Stimulated activated CD4-positive, alpha-beta T cell treated with anti-CD3 and anti-CD28 coated beads, TNF-alpha, amount 100 ng/mL, for 4 hours (primary cell): ENCODE data around the gene ZMAT3.
"Not testable (repeated sequence)": the region's sequence is repeated elsewhere in the genome, so short reads cannot be mapped to it uniquely, and the experiment has no call there.

Experiments used
- DNase-seq, 3 experiments: peaks; one replicate each; pipeline ENCODE4 v3.0.0-alpha.2; 2020; ENCODE audit warnings: low read depth in 3 of 3

Gene ZMAT3

GRCh38 chr3:179068779-179069530 lies 2.7 kb downstream of the ZMAT3 start:
- peak in 1 of 3 experiments; percentile 10 for DNase-seq

- no peak for DNase-seq
These were observed 3.8 kb downstream of the ZMAT3 start for GRCh38 chr3:179067839-179068238.

GRCh38 chr3:179067291-179067690 lies 4.3 kb downstream of the ZMAT3 start:
- DNase-seq, result no peak

- no peak for DNase-seq
These were observed 7.6 kb downstream of the ZMAT3 start for GRCh38 chr3:179063945-179064560.

- no peak for DNase-seq
These were observed 15.3 kb downstream of the ZMAT3 start for GRCh38 chr3:179056326-179056725.

- not testable (repeated sequence) for DNase-seq
These were observed 17.0 kb downstream of the ZMAT3 start for GRCh38 chr3:179054565-179054964.

GRCh38 chr3:179046497-179047353 lies 24.9 kb downstream of the ZMAT3 start:
- no peak for DNase-seq

GRCh38 chr3:179045719-179046402 lies 25.7 kb downstream of the ZMAT3 start:
- DNase-seq, result no peak

- not testable (repeated sequence) for DNase-seq
These were observed 32.7 kb downstream of the ZMAT3 start for GRCh38 chr3:179038899-179039251.

GRCh38 chr3:179038216-179038898 lies 33.3 kb downstream of the ZMAT3 start:
- no peak for DNase-seq

- DNase-seq, result peak in 2 of 3 experiments; percentile 15 to 18
These were observed 34.3 kb downstream of the ZMAT3 start for GRCh38 chr3:179037351-179037750.

GRCh38 chr3:179036626-179037300 lies 34.8 kb downstream of the ZMAT3 start:
- DNase-seq, result no peak

- no peak for DNase-seq
These were observed 35.4 kb downstream of the ZMAT3 start for GRCh38 chr3:179036226-179036625.

- no peak for DNase-seq
These were observed 36.4 kb downstream of the ZMAT3 start for GRCh38 chr3:179035232-179035631.

- DNase-seq, result not testable (repeated sequence)
These were observed 38.3 kb downstream of the ZMAT3 start for GRCh38 chr3:179033304-179033657.

- DNase-seq, result not testable (repeated sequence)
These were observed 38.9 kb downstream of the ZMAT3 start for GRCh38 chr3:179032454-179033303.

GRCh38 chr3:179029096-179029495 lies 42.5 kb downstream of the ZMAT3 start:
- no peak for DNase-seq

- no peak for DNase-seq
These were observed 43.2 kb downstream of the ZMAT3 start for GRCh38 chr3:179028408-179028807.

- DNase-seq, result no peak
These were observed 44.2 kb downstream of the ZMAT3 start for GRCh38 chr3:179027326-179027900.

- no peak for DNase-seq
These were observed 45.0 kb downstream of the ZMAT3 start for GRCh38 chr3:179026636-179027035.
